Measurements from ENCODE around the gene PDE8A.
"Not testable (repeated sequence)": the region's sequence is repeated elsewhere in the genome, so short reads cannot be mapped to it uniquely, and the experiment has no call there.

PDE8A gene

DNA sequence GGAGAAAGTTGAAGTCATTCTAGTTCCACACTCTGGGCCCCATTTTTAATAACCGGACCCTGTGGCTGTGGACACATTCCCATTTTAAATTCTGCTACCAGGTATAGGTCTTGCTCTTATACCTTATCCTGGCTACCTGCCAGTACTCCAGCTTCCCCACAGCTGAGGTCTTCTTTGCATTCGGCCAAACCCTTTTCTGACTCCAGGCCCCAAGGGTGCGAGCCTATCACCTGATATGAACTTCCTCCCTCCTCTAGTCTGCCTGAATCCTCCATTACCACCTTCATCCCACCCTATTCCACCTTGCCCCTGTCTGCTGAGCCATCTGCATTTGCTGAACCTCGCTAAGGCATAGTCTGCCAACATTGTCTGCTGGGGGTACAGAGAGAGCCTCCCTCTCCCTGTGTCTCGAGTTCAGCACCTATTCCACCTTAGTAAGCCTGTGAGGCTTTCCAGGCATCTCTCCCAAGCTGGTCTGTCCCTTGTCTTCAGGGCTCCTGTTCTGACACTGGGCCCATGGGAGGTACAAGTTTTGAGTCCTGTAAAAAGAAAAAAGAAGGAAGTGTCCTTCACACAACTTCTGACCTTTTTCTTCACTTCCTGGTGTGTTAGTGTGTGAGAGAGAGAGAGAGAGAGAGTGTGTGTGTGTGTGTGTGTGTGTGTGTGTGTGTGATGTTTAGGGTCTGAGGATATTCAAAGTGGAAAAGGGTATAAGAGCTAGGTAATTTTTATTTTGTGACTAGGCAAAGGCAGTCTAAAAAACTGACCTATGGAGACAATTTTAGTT, 27.0 kb downstream of the PDE8A start:
- Histone ChIP-seq H3K9me3 (ENCODE audit: control insufficient read depth, low read length) (no peaks in the 10 kb centered on the region), H3K4me1 (ENCODE audit: control insufficient read depth, insufficient read depth, low read length) (no peaks in the 10 kb centered on the region), H3K27me3 (ENCODE audit: control insufficient read depth, insufficient read depth, low read length, poor library complexity, severe bottlenecking) (no peaks in the 10 kb centered on the region), H3K36me3 (ENCODE audit: control insufficient read depth, insufficient read depth, low read length) (no peaks in the 10 kb centered on the region), H3K27ac (ENCODE audit: insufficient read depth, low read depth, low read length, poor library complexity, severe bottlenecking) (no peak overlapping the region), H3K4me3 (ENCODE audit: insufficient read depth, low read depth, low read length) (no peak overlapping the region)
- 91 to 92% methylated on average over 5 of the region's 5 CpGs for WGBS, 2 experiments

DNA sequence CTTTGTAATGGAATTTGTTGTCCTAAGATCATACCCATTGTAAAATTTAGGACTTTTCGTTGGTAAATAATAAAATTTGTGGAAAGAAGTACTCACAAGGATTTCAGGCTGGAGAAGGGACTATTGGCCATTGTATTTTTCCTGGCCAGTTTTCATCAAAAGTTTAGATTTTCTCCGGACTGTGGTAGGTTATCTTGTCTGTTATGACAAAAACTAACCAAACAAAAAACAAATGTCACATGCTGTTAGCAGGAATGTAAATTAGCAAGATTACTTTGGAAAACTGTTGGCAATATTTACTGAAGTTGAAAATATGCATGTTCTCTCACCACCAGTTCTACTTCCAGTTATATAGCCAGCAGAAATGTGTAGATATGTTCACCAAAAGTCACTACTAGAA, 27.8 kb downstream of the PDE8A start:
- Histone ChIP-seq H3K27ac (ENCODE audit: insufficient read depth, low read depth, low read length, poor library complexity, severe bottlenecking) (no peak overlapping the region), H3K36me3 (ENCODE audit: control insufficient read depth, insufficient read depth, low read length) (no peaks in the 10 kb centered on the region), H3K9me3 (ENCODE audit: control insufficient read depth, low read length) (no peaks in the 10 kb centered on the region), H3K4me1 (ENCODE audit: control insufficient read depth, insufficient read depth, low read length) (no peaks in the 10 kb centered on the region), H3K4me3 (ENCODE audit: insufficient read depth, low read depth, low read length) (no peak overlapping the region), H3K27me3 (ENCODE audit: control insufficient read depth, insufficient read depth, low read length, poor library complexity, severe bottlenecking) (no peaks in the 10 kb centered on the region)
- WGBS, 2 experiments: 75 to 93% methylated on average over 1 to 2 of the region's 2 CpGs

DNA sequence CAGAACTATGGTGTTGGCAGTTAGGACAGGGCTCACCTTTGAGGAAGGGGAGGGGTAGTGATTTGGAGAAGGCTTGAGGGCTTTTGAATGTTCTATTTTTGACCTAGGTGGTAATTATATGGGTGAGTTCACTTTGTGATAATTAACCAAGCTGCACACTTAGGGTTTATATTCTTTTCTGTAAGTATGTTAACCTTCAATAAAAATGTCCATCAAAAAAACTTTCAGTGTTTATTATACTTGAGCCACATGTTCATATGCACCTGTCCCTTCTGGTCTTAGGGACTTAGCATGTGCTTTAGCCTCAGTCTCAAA, 28.4 kb downstream of the PDE8A start:
- H3K27me3 ChIP-seq (ENCODE audit: control insufficient read depth, insufficient read depth, low read length, poor library complexity, severe bottlenecking): no peaks in the 10 kb centered on the region
- no peak overlapping the region for H3K4me3 ChIP-seq (ENCODE audit: insufficient read depth, low read depth, low read length)
- H3K4me1 ChIP-seq (ENCODE audit: control insufficient read depth, insufficient read depth, low read length): no peaks in the 10 kb centered on the region
- H3K36me3 ChIP-seq (ENCODE audit: control insufficient read depth, insufficient read depth, low read length): no peaks in the 10 kb centered on the region
- H3K27ac ChIP-seq (ENCODE audit: insufficient read depth, low read depth, low read length, poor library complexity, severe bottlenecking): no peak overlapping the region
- no peaks in the 10 kb centered on the region for H3K9me3 ChIP-seq (ENCODE audit: control insufficient read depth, low read length)

DNA sequence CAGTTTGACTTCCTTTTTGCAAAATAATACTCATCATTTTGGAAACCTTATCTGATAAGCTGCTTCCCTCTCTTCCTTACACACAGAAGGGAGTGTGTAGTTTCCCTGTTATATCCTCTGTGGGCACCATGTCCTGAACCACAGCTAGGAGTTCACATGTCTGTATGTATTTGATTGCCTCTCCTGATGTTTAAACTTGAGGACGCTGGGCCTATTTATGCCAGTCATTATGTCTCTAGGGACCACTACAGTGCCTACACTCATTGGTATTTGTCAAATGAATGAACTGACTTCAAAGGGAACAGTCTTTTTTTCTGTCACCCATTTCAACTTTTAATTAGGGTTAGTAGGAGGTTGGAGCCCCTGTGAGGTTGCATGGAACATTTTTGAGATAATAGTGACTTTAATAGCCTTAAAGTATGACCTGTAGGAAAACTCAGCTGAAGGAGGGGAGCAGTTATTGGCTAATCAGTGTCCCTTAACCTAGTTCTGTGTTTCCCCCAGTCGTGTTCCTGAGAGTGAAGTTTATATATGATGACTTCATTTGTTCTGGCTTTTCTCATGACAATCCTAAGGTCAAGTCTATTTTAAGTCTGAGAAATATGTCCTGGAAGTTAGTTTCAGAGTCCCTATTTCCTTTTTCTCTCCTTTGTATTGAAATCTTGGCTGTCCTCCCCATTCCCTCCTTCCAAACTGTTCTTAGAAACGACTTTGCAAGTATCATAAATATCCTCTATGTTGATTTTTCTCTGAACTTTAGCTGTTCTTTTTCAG, 28.9 kb downstream of the PDE8A start:
- Histone ChIP-seq H3K4me3 (ENCODE audit: insufficient read depth, low read depth, low read length) (no peak overlapping the region), H3K4me1 (ENCODE audit: control insufficient read depth, insufficient read depth, low read length) (no peaks in the 10 kb centered on the region), H3K27ac (ENCODE audit: insufficient read depth, low read depth, low read length, poor library complexity, severe bottlenecking) (no peak overlapping the region), H3K9me3 (ENCODE audit: control insufficient read depth, low read length) (no peaks in the 10 kb centered on the region), H3K27me3 (ENCODE audit: control insufficient read depth, insufficient read depth, low read length, poor library complexity, severe bottlenecking) (no peaks in the 10 kb centered on the region), H3K36me3 (ENCODE audit: control insufficient read depth, insufficient read depth, low read length) (no peaks in the 10 kb centered on the region)
- 84 to 88% methylated on average over 3 of the region's 3 CpGs for WGBS, 2 experiments

DNA sequence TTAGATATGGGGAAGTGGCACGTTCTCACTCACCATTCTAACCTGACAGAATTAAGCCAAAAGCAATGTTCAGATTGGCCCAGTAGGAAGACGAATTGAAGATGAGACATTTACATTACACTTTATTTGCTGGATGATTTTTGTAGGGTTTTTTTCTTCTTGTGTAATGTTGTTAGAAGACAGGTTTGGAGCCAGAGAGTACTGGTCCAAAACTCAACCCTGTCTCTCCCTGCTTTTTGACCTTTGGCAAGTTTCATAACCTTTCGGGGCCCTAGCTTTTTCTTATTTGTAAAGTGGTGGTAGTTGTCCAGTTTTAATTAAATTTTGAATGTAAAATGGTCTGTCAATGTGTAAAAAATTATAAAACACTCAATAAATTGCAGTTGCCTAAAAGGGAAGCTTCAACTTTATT, 29.5 kb downstream of the PDE8A start:
- H3K36me3 ChIP-seq (ENCODE audit: control insufficient read depth, insufficient read depth, low read length): no peaks in the 10 kb centered on the region
- no peaks in the 10 kb centered on the region for H3K9me3 ChIP-seq (ENCODE audit: control insufficient read depth, low read length)
- 89 to 100% methylated on average over 2 to 3 of the region's 3 CpGs for WGBS, 2 experiments
- no peaks in the 10 kb centered on the region for H3K4me1 ChIP-seq (ENCODE audit: control insufficient read depth, insufficient read depth, low read length)
- no peaks in the 10 kb centered on the region for H3K27me3 ChIP-seq (ENCODE audit: control insufficient read depth, insufficient read depth, low read length, poor library complexity, severe bottlenecking)
- H3K4me3 ChIP-seq (ENCODE audit: insufficient read depth, low read depth, low read length): no peak overlapping the region
- H3K27ac ChIP-seq (ENCODE audit: insufficient read depth, low read depth, low read length, poor library complexity, severe bottlenecking): no peak overlapping the region

DNA sequence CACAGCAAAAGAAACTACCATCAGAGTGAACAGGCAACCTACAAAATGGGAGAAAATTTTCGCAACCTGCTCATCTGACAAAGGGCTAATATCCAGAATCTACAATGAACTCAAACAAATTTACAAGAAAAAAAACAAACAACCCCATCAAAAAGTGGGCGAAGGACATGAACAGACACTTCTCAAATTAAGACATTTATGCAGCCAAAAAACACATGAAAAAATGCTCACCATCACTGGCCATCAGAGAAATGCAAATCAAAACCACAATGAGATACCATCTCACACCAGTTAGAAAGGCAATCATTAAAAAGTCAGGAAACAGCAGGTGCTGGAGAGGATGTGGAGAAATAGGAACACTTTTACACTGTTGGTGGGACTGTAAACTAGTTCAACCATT, 30.1 kb downstream of the PDE8A start:
- WGBS, 2 experiments: 91 to 93% methylated on average over 1 of the region's 2 CpGs
- H3K9me3 ChIP-seq (ENCODE audit: control insufficient read depth, low read length): not testable (repeated sequence)

DNA sequence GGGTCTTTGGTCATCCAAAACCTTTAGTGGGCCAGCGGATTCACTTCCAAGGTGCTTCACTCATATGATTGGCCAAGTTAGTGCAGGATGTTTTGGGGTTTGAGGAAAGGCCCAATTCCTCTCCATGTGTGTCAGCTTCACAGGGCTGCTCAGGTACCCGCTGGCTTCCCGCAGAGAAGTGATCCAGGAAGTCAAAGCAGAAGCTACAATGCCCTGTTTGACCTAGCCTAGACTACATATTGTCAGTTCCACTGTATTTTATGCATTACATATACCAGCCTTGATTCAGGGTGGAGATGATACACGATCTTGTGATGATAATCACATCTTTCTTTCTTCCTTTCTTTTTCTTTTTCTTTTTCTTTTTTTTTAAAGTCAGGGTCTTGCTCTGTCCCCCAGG, 32.1 kb downstream of the PDE8A start:
- no peak overlapping the region for H3K27ac ChIP-seq (ENCODE audit: insufficient read depth, low read depth, low read length, poor library complexity, severe bottlenecking)
- H3K27me3 ChIP-seq (ENCODE audit: control insufficient read depth, insufficient read depth, low read length, poor library complexity, severe bottlenecking): no peaks in the 10 kb centered on the region
- H3K36me3 ChIP-seq (ENCODE audit: control insufficient read depth, insufficient read depth, low read length): no peaks in the 10 kb centered on the region
- H3K4me3 ChIP-seq (ENCODE audit: insufficient read depth, low read depth, low read length): no peak overlapping the region
- WGBS, 2 experiments: 89 to 95% methylated on average over 4 of the region's 4 CpGs
- no peaks in the 10 kb centered on the region for H3K4me1 ChIP-seq (ENCODE audit: control insufficient read depth, insufficient read depth, low read length)
- no peaks in the 10 kb centered on the region for H3K9me3 ChIP-seq (ENCODE audit: control insufficient read depth, low read length)

More for the DNA sequence above, 30.1 kb downstream of the PDE8A start:
- H3K36me3 ChIP-seq (ENCODE audit: control insufficient read depth, insufficient read depth, low read length); H3K27me3 ChIP-seq (ENCODE audit: control insufficient read depth, insufficient read depth, low read length, poor library complexity, severe bottlenecking); H3K4me3 ChIP-seq (ENCODE audit: insufficient read depth, low read depth, low read length); H3K4me1 ChIP-seq (ENCODE audit: control insufficient read depth, insufficient read depth, low read length); H3K27ac ChIP-seq (ENCODE audit: insufficient read depth, low read depth, low read length, poor library complexity, severe bottlenecking): not testable (repeated sequence)

DNA sequence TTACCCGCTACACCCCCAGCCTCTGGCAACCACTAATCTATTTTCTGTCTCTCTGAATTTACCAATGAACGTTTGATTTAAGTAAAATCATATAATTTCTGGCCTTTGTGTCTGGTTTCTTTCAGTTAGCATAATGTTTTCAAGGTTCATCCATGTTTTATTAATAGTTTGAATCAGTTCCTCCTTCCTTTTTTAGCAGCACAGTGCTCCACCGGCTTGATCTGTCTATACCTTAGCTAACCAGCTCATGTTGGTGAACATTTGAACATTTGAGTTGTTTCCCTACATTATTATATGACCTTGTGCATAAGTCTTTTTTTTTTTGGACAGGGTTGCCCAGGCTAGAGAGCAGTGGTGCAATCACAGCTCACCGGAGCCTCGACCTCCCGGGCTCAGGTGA, 33.3 kb downstream of the PDE8A start:
- Histone ChIP-seq H3K4me3 (ENCODE audit: insufficient read depth, low read depth, low read length) (no peak overlapping the region), H3K9me3 (ENCODE audit: control insufficient read depth, low read length) (no peaks in the 10 kb centered on the region), H3K27me3 (ENCODE audit: control insufficient read depth, insufficient read depth, low read length, poor library complexity, severe bottlenecking) (no peaks in the 10 kb centered on the region), H3K27ac (ENCODE audit: insufficient read depth, low read depth, low read length, poor library complexity, severe bottlenecking) (no peak overlapping the region), H3K4me1 (ENCODE audit: control insufficient read depth, insufficient read depth, low read length) (no peaks in the 10 kb centered on the region), H3K36me3 (ENCODE audit: control insufficient read depth, insufficient read depth, low read length) (no peaks in the 10 kb centered on the region)
- 85% methylated on average over 6 of the region's 6 CpGs for WGBS, 2 experiments

DNA sequence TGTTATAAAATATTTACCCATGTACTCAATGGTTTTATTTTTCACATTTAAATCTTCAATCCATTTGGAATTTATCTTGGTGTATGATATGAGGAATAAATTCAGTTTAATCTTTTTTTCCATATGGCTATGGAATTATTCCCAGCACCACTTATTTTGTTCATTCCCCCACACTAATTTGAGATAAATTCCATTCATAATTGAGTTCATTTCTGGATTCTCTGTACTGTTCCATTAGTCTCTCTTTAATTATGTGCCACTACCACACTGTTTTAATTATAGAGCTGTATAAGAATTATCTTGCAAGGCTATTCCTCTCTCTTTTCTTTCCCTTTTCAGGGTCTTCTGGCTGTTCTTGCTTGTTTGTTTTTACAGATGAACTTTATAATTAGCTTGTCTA, 34.6 kb downstream of the PDE8A start:
- Histone ChIP-seq H3K4me3 (ENCODE audit: insufficient read depth, low read depth, low read length) (no peak overlapping the region), H3K27ac (ENCODE audit: insufficient read depth, low read depth, low read length, poor library complexity, severe bottlenecking) (no peak overlapping the region), H3K36me3 (ENCODE audit: control insufficient read depth, insufficient read depth, low read length) (no peaks in the 10 kb centered on the region), H3K27me3 (ENCODE audit: control insufficient read depth, insufficient read depth, low read length, poor library complexity, severe bottlenecking) (no peaks in the 10 kb centered on the region), H3K4me1 (ENCODE audit: control insufficient read depth, insufficient read depth, low read length) (no peaks in the 10 kb centered on the region), H3K9me3 (ENCODE audit: control insufficient read depth, low read length) (no peaks in the 10 kb centered on the region)

DNA sequence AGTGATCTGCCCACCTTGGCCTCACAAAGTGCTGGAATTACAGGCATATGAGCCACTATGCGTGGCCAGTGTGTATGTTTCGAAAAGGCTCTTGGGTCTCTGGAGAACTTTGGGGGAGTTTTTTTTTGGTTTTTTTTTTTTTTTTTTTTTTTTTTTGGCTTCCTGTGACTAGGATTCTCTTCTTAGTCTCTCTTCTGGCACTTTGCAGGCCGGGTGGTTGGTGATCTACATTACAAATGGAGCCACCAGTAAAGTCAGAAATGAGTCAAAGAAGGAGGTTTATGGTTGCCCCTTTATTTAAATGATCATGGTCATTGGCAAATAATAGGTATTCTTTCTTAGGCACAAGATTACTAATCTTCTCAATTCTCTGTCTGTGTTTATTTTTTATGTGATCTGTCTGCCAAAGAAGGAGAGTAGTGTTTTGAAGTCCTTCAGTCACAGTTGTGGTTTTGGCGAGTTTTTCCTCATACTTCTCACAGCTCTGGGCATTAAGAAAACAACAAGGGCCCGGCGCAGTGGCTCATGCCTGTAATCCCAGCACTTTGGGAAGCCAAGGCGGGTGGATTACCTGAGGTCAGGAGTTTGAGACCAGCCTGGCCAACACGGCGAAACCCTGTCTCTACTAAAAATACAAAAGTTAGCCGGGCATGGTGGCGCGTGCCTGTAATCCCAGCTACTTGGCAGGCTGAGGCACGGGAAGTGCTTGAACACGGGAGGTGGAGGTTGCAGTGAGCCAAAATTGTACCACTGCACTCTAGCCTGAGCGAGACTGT, 38.3 kb downstream of the PDE8A start:
- no peaks in the 10 kb centered on the region for H3K36me3 ChIP-seq (ENCODE audit: control insufficient read depth, insufficient read depth, low read length)
- no peak overlapping the region for H3K27ac ChIP-seq (ENCODE audit: insufficient read depth, low read depth, low read length, poor library complexity, severe bottlenecking)
- no peaks in the 10 kb centered on the region for H3K27me3 ChIP-seq (ENCODE audit: control insufficient read depth, insufficient read depth, low read length, poor library complexity, severe bottlenecking)
- WGBS, 2 experiments: 82 to 87% methylated on average over 14 to 15 of the region's 15 CpGs
- H3K4me3 ChIP-seq (ENCODE audit: insufficient read depth, low read depth, low read length): no peak overlapping the region
- H3K9me3 ChIP-seq (ENCODE audit: control insufficient read depth, low read length): no peaks in the 10 kb centered on the region
- H3K4me1 ChIP-seq (ENCODE audit: control insufficient read depth, insufficient read depth, low read length): no peaks in the 10 kb centered on the region

Data from ectodermal cell (in vitro differentiated cells).